ENCODE data around the gene PDE6G.

Gene PDE6G

DNA sequence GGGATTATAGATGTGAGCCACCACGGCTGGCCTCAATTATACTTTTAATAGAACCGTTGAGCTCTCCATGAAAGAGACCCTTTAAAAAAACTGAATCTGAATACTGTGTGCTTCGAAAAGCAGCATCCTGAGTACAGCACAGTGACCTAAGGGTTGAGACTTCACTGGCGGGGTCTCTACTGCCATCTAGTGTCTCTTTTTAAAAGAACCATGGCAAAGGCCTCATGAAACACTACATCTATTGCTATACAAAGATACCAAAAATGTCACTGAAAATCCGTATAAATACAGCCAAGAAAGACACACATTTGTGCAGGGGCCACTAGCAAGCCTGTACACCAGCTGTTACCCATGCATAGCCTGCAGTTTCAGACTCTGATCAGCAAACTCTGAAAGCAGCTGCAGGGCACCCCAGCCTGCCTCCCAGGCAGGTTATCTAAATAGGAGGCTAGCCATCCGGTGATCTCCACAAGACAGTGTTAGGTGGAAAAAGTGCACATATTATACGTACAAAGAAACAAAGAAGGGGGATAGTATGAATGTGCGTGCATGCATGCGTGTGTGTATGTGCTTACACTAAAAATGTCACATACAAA lies 54.7 kb downstream of the PDE6G start:
- DNase-seq (ENCODE audit: low read depth), result no peak
- TF ChIP-seq, protein P1, sequence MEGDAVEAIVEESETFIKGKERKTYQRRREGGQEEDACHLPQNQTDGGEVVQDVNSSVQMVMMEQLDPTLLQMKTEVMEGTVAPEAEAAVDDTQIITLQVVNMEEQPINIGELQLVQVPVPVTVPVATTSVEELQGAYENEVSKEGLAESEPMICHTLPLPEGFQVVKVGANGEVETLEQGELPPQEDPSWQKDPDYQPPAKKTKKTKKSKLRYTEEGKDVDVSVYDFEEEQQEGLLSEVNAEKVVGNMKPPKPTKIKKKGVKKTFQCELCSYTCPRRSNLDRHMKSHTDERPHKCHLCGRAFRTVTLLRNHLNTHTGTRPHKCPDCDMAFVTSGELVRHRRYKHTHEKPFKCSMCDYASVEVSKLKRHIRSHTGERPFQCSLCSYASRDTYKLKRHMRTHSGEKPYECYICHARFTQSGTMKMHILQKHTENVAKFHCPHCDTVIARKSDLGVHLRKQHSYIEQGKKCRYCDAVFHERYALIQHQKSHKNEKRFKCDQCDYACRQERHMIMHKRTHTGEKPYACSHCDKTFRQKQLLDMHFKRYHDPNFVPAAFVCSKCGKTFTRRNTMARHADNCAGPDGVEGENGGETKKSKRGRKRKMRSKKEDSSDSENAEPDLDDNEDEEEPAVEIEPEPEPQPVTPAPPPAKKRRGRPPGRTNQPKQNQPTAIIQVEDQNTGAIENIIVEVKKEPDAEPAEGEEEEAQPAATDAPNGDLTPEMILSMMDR (conservative IDR thresholded peaks at IDR 0.05; ENCODE audit: low read depth, low read length), result peak; percentile 85
- H3K4me3 ChIP-seq (ENCODE audit: low read length), result no peak overlapping the region
